ENCODE results near the gene COTL1.

DNA sequence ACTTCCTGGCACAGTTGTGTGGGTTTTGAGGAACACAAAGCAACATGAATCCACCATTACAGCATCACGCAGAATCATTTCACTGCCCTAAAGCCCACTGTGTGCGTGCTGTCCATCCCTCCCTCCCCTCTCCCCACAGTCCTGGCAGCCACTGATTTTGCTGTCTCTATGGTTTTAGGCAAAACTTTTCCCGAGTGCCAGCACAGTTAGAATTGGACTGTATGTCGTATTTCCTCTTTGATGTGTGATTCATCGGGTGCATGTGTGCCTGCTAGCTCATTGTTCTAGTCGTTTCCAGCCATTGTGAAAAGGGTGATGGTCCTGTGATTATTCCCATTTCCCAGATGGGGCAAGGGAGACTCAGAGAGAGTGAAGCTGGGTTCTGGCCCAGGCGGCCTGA is 43.1 kb upstream of the COTL1 start:
- TF ChIP-seq HDAC2 (IDR thresholded peaks at IDR 0.05): no peak
- TF ChIP-seq RAD21 (conservative IDR thresholded peaks at IDR 0.05 in 1 of 2, IDR thresholded peaks at IDR 0.05 in 1 of 2): no peak
- TF ChIP-seq, protein P1, sequence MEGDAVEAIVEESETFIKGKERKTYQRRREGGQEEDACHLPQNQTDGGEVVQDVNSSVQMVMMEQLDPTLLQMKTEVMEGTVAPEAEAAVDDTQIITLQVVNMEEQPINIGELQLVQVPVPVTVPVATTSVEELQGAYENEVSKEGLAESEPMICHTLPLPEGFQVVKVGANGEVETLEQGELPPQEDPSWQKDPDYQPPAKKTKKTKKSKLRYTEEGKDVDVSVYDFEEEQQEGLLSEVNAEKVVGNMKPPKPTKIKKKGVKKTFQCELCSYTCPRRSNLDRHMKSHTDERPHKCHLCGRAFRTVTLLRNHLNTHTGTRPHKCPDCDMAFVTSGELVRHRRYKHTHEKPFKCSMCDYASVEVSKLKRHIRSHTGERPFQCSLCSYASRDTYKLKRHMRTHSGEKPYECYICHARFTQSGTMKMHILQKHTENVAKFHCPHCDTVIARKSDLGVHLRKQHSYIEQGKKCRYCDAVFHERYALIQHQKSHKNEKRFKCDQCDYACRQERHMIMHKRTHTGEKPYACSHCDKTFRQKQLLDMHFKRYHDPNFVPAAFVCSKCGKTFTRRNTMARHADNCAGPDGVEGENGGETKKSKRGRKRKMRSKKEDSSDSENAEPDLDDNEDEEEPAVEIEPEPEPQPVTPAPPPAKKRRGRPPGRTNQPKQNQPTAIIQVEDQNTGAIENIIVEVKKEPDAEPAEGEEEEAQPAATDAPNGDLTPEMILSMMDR (IDR thresholded peaks at IDR 0.05): no peak
- TF ChIP-seq, protein P2, sequence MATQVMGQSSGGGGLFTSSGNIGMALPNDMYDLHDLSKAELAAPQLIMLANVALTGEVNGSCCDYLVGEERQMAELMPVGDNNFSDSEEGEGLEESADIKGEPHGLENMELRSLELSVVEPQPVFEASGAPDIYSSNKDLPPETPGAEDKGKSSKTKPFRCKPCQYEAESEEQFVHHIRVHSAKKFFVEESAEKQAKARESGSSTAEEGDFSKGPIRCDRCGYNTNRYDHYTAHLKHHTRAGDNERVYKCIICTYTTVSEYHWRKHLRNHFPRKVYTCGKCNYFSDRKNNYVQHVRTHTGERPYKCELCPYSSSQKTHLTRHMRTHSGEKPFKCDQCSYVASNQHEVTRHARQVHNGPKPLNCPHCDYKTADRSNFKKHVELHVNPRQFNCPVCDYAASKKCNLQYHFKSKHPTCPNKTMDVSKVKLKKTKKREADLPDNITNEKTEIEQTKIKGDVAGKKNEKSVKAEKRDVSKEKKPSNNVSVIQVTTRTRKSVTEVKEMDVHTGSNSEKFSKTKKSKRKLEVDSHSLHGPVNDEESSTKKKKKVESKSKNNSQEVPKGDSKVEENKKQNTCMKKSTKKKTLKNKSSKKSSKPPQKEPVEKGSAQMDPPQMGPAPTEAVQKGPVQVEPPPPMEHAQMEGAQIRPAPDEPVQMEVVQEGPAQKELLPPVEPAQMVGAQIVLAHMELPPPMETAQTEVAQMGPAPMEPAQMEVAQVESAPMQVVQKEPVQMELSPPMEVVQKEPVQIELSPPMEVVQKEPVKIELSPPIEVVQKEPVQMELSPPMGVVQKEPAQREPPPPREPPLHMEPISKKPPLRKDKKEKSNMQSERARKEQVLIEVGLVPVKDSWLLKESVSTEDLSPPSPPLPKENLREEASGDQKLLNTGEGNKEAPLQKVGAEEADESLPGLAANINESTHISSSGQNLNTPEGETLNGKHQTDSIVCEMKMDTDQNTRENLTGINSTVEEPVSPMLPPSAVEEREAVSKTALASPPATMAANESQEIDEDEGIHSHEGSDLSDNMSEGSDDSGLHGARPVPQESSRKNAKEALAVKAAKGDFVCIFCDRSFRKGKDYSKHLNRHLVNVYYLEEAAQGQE (IDR thresholded peaks at IDR 0.05): no peak
- TF ChIP-seq, protein P3, sequence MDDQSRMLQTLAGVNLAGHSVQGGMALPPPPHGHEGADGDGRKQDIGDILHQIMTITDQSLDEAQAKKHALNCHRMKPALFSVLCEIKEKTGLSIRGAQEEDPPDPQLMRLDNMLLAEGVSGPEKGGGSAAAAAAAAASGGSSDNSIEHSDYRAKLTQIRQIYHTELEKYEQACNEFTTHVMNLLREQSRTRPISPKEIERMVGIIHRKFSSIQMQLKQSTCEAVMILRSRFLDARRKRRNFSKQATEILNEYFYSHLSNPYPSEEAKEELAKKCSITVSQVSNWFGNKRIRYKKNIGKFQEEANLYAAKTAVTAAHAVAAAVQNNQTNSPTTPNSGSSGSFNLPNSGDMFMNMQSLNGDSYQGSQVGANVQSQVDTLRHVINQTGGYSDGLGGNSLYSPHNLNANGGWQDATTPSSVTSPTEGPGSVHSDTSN (IDR thresholded peaks at IDR 0.05): no peak
- TF ChIP-seq POLR2A (IDR thresholded peaks at IDR 0.05; ENCODE audit: low read length): no peak
- TF ChIP-seq CBX8 (IDR thresholded peaks at IDR 0.05): no peak
- no peak for TF ChIP-seq MYC (IDR thresholded peaks at IDR 0.05; ENCODE audit: borderline replicate concordance, low read length)
- no peak for TF ChIP-seq FOSB (CRISPR knock-in tag; IDR thresholded peaks at IDR 0.05)
- TF ChIP-seq EP300 (IDR thresholded peaks at IDR 0.05): no peak
- no peak for TF ChIP-seq CEBPB (IDR thresholded peaks at IDR 0.05)
- no peak for TF ChIP-seq CHD4 (IDR thresholded peaks at IDR 0.05; ENCODE audit: borderline replicate concordance)

Data from A549 (cell line).